ENCODE results near the gene NCKAP5.

The NCKAP5 gene

GRCh38 chr2:133434959-133435668 is 133.1 kb downstream of the NCKAP5 start:
- no peaks in the 10 kb centered on the region for H3K4me1 ChIP-seq (ENCODE audit: insufficient read depth, low read length)

GRCh38 chr2:133433455-133434451 is 134.5 kb downstream of the NCKAP5 start:
- H3K4me3 ChIP-seq (ENCODE audit: low read depth in 1 of 2, low read length in 2 of 2), result no peak overlapping the region
- H3K79me2 ChIP-seq (ENCODE audit: insufficient read depth, low read length), result no peaks in the 10 kb centered on the region
- H2AFZ ChIP-seq (ENCODE audit: low read depth, low read length), result no peak overlapping the region
- no peaks in the 10 kb centered on the region for H3K36me3 ChIP-seq (ENCODE audit: insufficient read depth, low read length)
- no peaks in the 10 kb centered on the region for H3K9me3 ChIP-seq (ENCODE audit: insufficient read depth, low read length, severe bottlenecking)
- H3K4me1 ChIP-seq (ENCODE audit: insufficient read depth, low read length), result no peaks in the 10 kb centered on the region
- no peak overlapping the region for H3K4me2 ChIP-seq (ENCODE audit: insufficient read depth, low read length)
- TF ChIP-seq EZH2 (IDR thresholded peaks at IDR 0.05; ENCODE audit: borderline replicate concordance, low read depth, low read length, severe bottlenecking) (no peak), CTCF (IDR thresholded peaks at IDR 0.05; ENCODE audit: borderline replicate concordance, extremely low read depth, low read length, poor library complexity, severe bottlenecking) (no peak)
- H4K20me1 ChIP-seq (ENCODE audit: insufficient read depth, low read length), result no peaks in the 10 kb centered on the region
- H3K27me3 ChIP-seq (ENCODE audit: insufficient read depth, low read length, poor library complexity), result no peaks in the 10 kb centered on the region
- H3K27ac ChIP-seq (ENCODE audit: low read length), result no peak overlapping the region
- no peak for ATAC-seq (ENCODE audit: insufficient read depth, low read depth)
- no peak for DNase-seq
- H3K9ac ChIP-seq (ENCODE audit: low read depth, low read length), result no peak overlapping the region

More at GRCh38 chr2:133434959-133435668, 133.1 kb downstream of the NCKAP5 start:
- Histone ChIP-seq H3K79me2 (ENCODE audit: insufficient read depth, low read length) (no peaks in the 10 kb centered on the region), H2AFZ (ENCODE audit: low read depth, low read length) (no peak overlapping the region), H3K4me3 (ENCODE audit: low read depth in 1 of 2, low read length in 2 of 2) (no peak overlapping the region), H4K20me1 (ENCODE audit: insufficient read depth, low read length) (no peaks in the 10 kb centered on the region), H3K9ac (ENCODE audit: low read depth, low read length) (no peak overlapping the region), H3K4me2 (ENCODE audit: insufficient read depth, low read length) (no peak overlapping the region), H3K36me3 (ENCODE audit: insufficient read depth, low read length) (no peaks in the 10 kb centered on the region), H3K27me3 (ENCODE audit: insufficient read depth, low read length, poor library complexity) (peaks cover 10% of the 10 kb centered on the region), H3K27ac (ENCODE audit: low read length) (no peak overlapping the region), H3K9me3 (ENCODE audit: insufficient read depth, low read length, severe bottlenecking) (no peaks in the 10 kb centered on the region)
- TF ChIP-seq EZH2 (IDR thresholded peaks at IDR 0.05; ENCODE audit: borderline replicate concordance, low read depth, low read length, severe bottlenecking) (no peak), CTCF (IDR thresholded peaks at IDR 0.05; ENCODE audit: borderline replicate concordance, extremely low read depth, low read length, poor library complexity, severe bottlenecking) (no peak)
- no peak for ATAC-seq (ENCODE audit: insufficient read depth, low read depth)
- DNase-seq, result no peak

- no peaks in the 10 kb centered on the region for H3K27me3 ChIP-seq (ENCODE audit: insufficient read depth, low read length, poor library complexity)
- H3K4me3 ChIP-seq (ENCODE audit: low read depth in 1 of 2, low read length in 2 of 2), result no peak overlapping the region
Observed at GRCh38 chr2:133432778-133433177, 135.5 kb downstream of the NCKAP5 start.

More at GRCh38 chr2:133432778-133433177, 135.5 kb downstream of the NCKAP5 start:
- H3K4me1 ChIP-seq (ENCODE audit: insufficient read depth, low read length), result no peaks in the 10 kb centered on the region
- no peaks in the 10 kb centered on the region for H3K79me2 ChIP-seq (ENCODE audit: insufficient read depth, low read length)
- H3K27ac ChIP-seq (ENCODE audit: low read length), result no peak overlapping the region
- no peak overlapping the region for H3K4me2 ChIP-seq (ENCODE audit: insufficient read depth, low read length)
- DNase-seq (no peak), ATAC-seq (ENCODE audit: insufficient read depth, low read depth) (no peak)
- H3K9me3 ChIP-seq (ENCODE audit: insufficient read depth, low read length, severe bottlenecking), result no peaks in the 10 kb centered on the region
- no peak overlapping the region for H2AFZ ChIP-seq (ENCODE audit: low read depth, low read length)
- no peak overlapping the region for H3K9ac ChIP-seq (ENCODE audit: low read depth, low read length)
- TF ChIP-seq EZH2 (IDR thresholded peaks at IDR 0.05; ENCODE audit: borderline replicate concordance, low read depth, low read length, severe bottlenecking) (no peak), CTCF (IDR thresholded peaks at IDR 0.05; ENCODE audit: borderline replicate concordance, extremely low read depth, low read length, poor library complexity, severe bottlenecking) (no peak)
- no peaks in the 10 kb centered on the region for H4K20me1 ChIP-seq (ENCODE audit: insufficient read depth, low read length)
- no peaks in the 10 kb centered on the region for H3K36me3 ChIP-seq (ENCODE audit: insufficient read depth, low read length)

Data from DND-41 (cell line).